ENCODE data around the gene EIF4E3. TPM values are rescaled to one million over a fixed set of nuclear protein-coding genes. Genes with fewer than 3 reads are reported as not detected.

EIF4E3 gene
- total and polyA plus RNA-seq, 2 donors (not counting 1 experiment from before 2014, with no cell fraction given): 1.8 to 12.8 TPM

DNA sequence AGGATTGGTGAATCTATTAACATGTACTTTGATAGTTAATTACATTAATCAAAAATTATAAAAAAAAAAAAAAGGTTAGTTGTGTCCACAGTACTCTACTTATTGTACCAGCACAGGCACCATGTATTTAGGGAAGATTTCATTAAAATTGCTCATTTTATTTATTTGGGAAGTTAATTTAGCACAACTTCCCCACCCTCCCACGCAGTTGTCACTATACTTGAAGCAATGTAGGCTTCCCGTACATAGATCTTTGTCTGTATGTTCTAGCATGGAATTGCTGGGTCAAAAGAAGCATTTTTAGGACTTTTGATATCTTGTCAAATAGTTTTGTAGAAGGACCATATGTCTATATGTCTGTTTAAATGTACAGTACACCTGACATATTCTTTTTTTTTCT is 32.9 kb upstream of the EIF4E3 start:
- H3K9ac ChIP-seq (ENCODE audit: insufficient read depth, low read length): no peak overlapping the region
- no peaks in the 10 kb centered on the region for H3K79me2 ChIP-seq (ENCODE audit: control insufficient read depth, insufficient read depth, low read length)
- no peak overlapping the region for H3K4me3 ChIP-seq (replicated peaks in 1 of 4; ENCODE audit: control extremely low read depth in 1 of 4, insufficient read depth in 1 of 4, low read depth in 3 of 4, low read length in 4 of 4)
- no peaks in the 10 kb centered on the region for H3K9me3 ChIP-seq (ENCODE audit: control insufficient read depth, insufficient read depth, low read depth, low read length)
- H3K4me2 ChIP-seq (ENCODE audit: extremely low read depth, insufficient read depth, low read length): no peak overlapping the region
- no peak overlapping the region for H2AFZ ChIP-seq (ENCODE audit: low read length)
- peaks cover 20% of the 10 kb centered on the region for H3K27me3 ChIP-seq (ENCODE audit: control insufficient read depth, insufficient read depth, low read length)
- H3K4me1 ChIP-seq (ENCODE audit: control insufficient read depth, extremely low read depth, insufficient read depth, low read length): no peaks in the 10 kb centered on the region
- no peaks in the 10 kb centered on the region for H3K36me3 ChIP-seq (ENCODE audit: control insufficient read depth, insufficient read depth, low read length)
- DNase-seq (ENCODE audit: low read depth in 2 of 2): no peak
- H3K27ac ChIP-seq (ENCODE audit: insufficient read depth, low read length): no peak overlapping the region
- TF ChIP-seq CTCF (conservative IDR thresholded peaks at IDR 0.05 in 1 of 2, IDR thresholded peaks at IDR 0.05 in 1 of 2; ENCODE audit: low read depth in 1 of 2, low read length in 2 of 2) (no peak), EZH2 (IDR thresholded peaks at IDR 0.05; ENCODE audit: low read length, missing control alignments) (no peak)
- H4K20me1 ChIP-seq (ENCODE audit: control insufficient read depth, extremely low read depth, insufficient read depth, low read length): no peaks in the 10 kb centered on the region

DNA sequence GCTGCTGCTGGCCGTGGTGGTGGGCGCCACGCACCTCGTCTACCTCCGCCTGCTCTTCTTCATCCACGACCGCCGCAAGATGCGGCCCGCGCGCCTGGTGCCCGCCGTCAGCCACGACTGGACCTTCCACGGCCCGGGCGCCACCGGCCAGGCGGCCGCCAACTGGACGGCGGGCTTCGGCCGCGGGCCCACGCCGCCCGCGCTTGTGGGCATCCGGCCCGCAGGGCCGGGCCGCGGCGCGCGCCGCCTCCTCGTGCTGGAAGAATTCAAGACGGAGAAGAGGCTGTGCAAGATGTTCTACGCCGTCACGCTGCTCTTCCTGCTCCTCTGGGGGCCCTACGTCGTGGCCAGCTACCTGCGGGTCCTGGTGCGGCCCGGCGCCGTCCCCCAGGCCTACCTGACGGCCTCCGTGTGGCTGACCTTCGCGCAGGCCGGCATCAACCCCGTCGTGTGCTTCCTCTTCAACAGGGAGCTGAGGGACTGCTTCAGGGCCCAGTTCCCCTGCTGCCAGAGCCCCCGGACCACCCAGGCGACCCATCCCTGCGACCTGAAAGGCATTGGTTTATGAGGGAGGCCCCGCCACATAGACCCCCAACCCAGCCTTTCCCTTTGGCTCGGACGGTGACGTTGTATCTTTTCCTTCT is 29.5 kb upstream of the EIF4E3 start:
- Histone ChIP-seq H3K27me3 (ENCODE audit: control insufficient read depth, insufficient read depth, low read length) (peaks cover 27% of the 10 kb centered on the region), H2AFZ (ENCODE audit: low read length) (no peak overlapping the region), H3K9me3 (ENCODE audit: control insufficient read depth, insufficient read depth, low read depth, low read length) (no peaks in the 10 kb centered on the region), H3K4me2 (ENCODE audit: extremely low read depth, insufficient read depth, low read length) (no peak overlapping the region), H3K4me1 (ENCODE audit: control insufficient read depth, extremely low read depth, insufficient read depth, low read length) (no peaks in the 10 kb centered on the region), H3K27ac (ENCODE audit: insufficient read depth, low read length) (no peak overlapping the region), H3K4me3 (replicated peaks in 1 of 4; ENCODE audit: control extremely low read depth in 1 of 4, insufficient read depth in 1 of 4, low read depth in 3 of 4, low read length in 4 of 4) (no peak overlapping the region), H3K9ac (ENCODE audit: insufficient read depth, low read length) (no peak overlapping the region), H4K20me1 (ENCODE audit: control insufficient read depth, extremely low read depth, insufficient read depth, low read length) (no peaks in the 10 kb centered on the region), H3K79me2 (ENCODE audit: control insufficient read depth, insufficient read depth, low read length) (no peaks in the 10 kb centered on the region), H3K36me3 (ENCODE audit: control insufficient read depth, insufficient read depth, low read length) (no peaks in the 10 kb centered on the region)
- DNase-seq (ENCODE audit: low read depth in 2 of 2): no peak
- no peak for TF ChIP-seq EZH2 (IDR thresholded peaks at IDR 0.05; ENCODE audit: low read length, missing control alignments)
- no peak for TF ChIP-seq CTCF (conservative IDR thresholded peaks at IDR 0.05 in 1 of 2, IDR thresholded peaks at IDR 0.05 in 1 of 2; ENCODE audit: low read depth in 1 of 2, low read length in 2 of 2)

- H3K36me3 ChIP-seq (ENCODE audit: control insufficient read depth, insufficient read depth, low read length): no peaks in the 10 kb centered on the region
- no peaks in the 10 kb centered on the region for H3K4me1 ChIP-seq (ENCODE audit: control insufficient read depth, extremely low read depth, insufficient read depth, low read length)
- no peaks in the 10 kb centered on the region for H3K9me3 ChIP-seq (ENCODE audit: control insufficient read depth, insufficient read depth, low read depth, low read length)
- H3K79me2 ChIP-seq (ENCODE audit: control insufficient read depth, insufficient read depth, low read length): no peaks in the 10 kb centered on the region
- H3K4me2 ChIP-seq (ENCODE audit: extremely low read depth, insufficient read depth, low read length): no peak within 1 kb of the TSS
- no peak within 1 kb of the TSS for H3K27ac ChIP-seq (ENCODE audit: insufficient read depth, low read length)
- H3K27me3 ChIP-seq (ENCODE audit: control insufficient read depth, insufficient read depth, low read length): peaks cover 27% of the 10 kb centered on the region
- no peaks in the 10 kb centered on the region for H4K20me1 ChIP-seq (ENCODE audit: control insufficient read depth, extremely low read depth, insufficient read depth, low read length)
- no peak within 1 kb of the TSS for H3K9ac ChIP-seq (ENCODE audit: insufficient read depth, low read length)
- TF ChIP-seq CTCF (conservative IDR thresholded peaks at IDR 0.05 in 1 of 2, IDR thresholded peaks at IDR 0.05 in 1 of 2; ENCODE audit: low read depth in 1 of 2, low read length in 2 of 2) (no peak), EZH2 (IDR thresholded peaks at IDR 0.05; ENCODE audit: low read length, missing control alignments) (peak; percentile 66)
- H3K4me3 ChIP-seq (replicated peaks in 1 of 4; ENCODE audit: control extremely low read depth in 1 of 4, insufficient read depth in 1 of 4, low read depth in 3 of 4, low read length in 4 of 4): no peak within 1 kb of the TSS
- H2AFZ ChIP-seq (ENCODE audit: low read length): no peak within 1 kb of the TSS
- peak; percentile 29 to 53 for DNase-seq (ENCODE audit: low read depth in 2 of 2)
Measured at GRCh38 chr3:71753701-71754609, 28.8 kb upstream of the EIF4E3 start, which contains the start of gene GPR27. Gene GPR27, plus strand, starts transcription at chr3:71753855. Its CDS starts 195 bp downstream, at chr3:71754050.
